ENCODE data around the gene UBA3. TPM values are rescaled to one million over a fixed set of nuclear protein-coding genes. Genes with fewer than 3 reads are reported as not detected.

UBA3 gene
- 48.3 TPM for total RNA-seq
- long read RNA-seq, transcript UBA3-201 (17 exons, 2,112 nt) = minor isoform, 15 of 74 reads
- long read RNA-seq, transcript UBA3-202 (18 exons, 2,154 nt) = major isoform, 35 of 74 reads
- long read RNA-seq, partial matches to known transcripts = 9 of 74 reads
- long read RNA-seq, other reads (novel, unspliced or antisense) = 14 of 74 reads

GRCh38 chr3:69080233-69080920, at the start of gene UBA3:
TSS of gene UBA3 (minus strand) at chr3:69080365. CDS start at chr3:69080353, 12 bp downstream.
- TF ChIP-seq CTCF (IDR thresholded peaks at IDR 0.05) = no peak
- Histone ChIP-seq H3K27ac (peak within 1 kb of the TSS; percentile 88), H3K27me3 (ENCODE audit: low read depth) (no peaks in the 10 kb centered on the region), H3K4me3 (peak within 1 kb of the TSS; percentile 93), H3K4me1 (peaks cover 64% of the 10 kb centered on the region), H3K9me3 (no peaks in the 10 kb centered on the region), H3K36me3 (peaks cover 10% of the 10 kb centered on the region)
- intact Hi-C loops (cut with DNase I) = no loop called here
- DNase-seq = peak; percentile 95
- peak; percentile 87 to 93 for ATAC-seq

- no peaks in the 10 kb centered on the region for H3K27me3 ChIP-seq (ENCODE audit: low read depth)
- H3K4me1 ChIP-seq = no peaks in the 10 kb centered on the region
- H3K9me3 ChIP-seq = no peaks in the 10 kb centered on the region
- no peak overlapping the region for H3K27ac ChIP-seq
- no peak for ATAC-seq
- intact Hi-C loops (cut with DNase I) = no loop called here
- DNase-seq = no peak
- no peak for TF ChIP-seq CTCF (IDR thresholded peaks at IDR 0.05)
- H3K4me3 ChIP-seq = no peak overlapping the region
- H3K36me3 ChIP-seq = no peaks in the 10 kb centered on the region
Measured at GRCh38 chr3:69129531-69129930, 49.4 kb upstream of the UBA3 start.

GRCh38 chr3:69128509-69128908, 48.3 kb upstream of the UBA3 start:
- intact Hi-C loops (cut with DNase I) = no loop called here

GRCh38 chr3:69126999-69127398, 46.8 kb upstream of the UBA3 start:
- Histone ChIP-seq H3K9me3 (no peaks in the 10 kb centered on the region), H3K36me3 (no peaks in the 10 kb centered on the region), H3K27ac (no peak overlapping the region), H3K4me1 (no peaks in the 10 kb centered on the region), H3K4me3 (no peak overlapping the region), H3K27me3 (ENCODE audit: low read depth) (no peaks in the 10 kb centered on the region)
- ATAC-seq (no peak), DNase-seq (no peak)
- intact Hi-C loops (cut with DNase I) = no loop called here
- no peak for TF ChIP-seq CTCF (IDR thresholded peaks at IDR 0.05)

More at GRCh38 chr3:69128509-69128908, 48.3 kb upstream of the UBA3 start:
- Histone ChIP-seq H3K4me3 (no peak overlapping the region), H3K27ac (no peak overlapping the region), H3K4me1 (no peaks in the 10 kb centered on the region), H3K9me3 (no peaks in the 10 kb centered on the region), H3K27me3 (ENCODE audit: low read depth) (no peaks in the 10 kb centered on the region), H3K36me3 (no peaks in the 10 kb centered on the region)
- TF ChIP-seq CTCF (IDR thresholded peaks at IDR 0.05) = no peak
- DNase-seq = no peak
- ATAC-seq = no peak

- Histone ChIP-seq H3K36me3 (no peaks in the 10 kb centered on the region), H3K9me3 (no peaks in the 10 kb centered on the region), H3K27ac (no peak overlapping the region), H3K4me1 (no peaks in the 10 kb centered on the region), H3K27me3 (ENCODE audit: low read depth) (no peaks in the 10 kb centered on the region), H3K4me3 (no peak overlapping the region)
- intact Hi-C loops (cut with DNase I) = no loop called here
- no peak for ATAC-seq
- no peak for DNase-seq
- TF ChIP-seq CTCF (IDR thresholded peaks at IDR 0.05) = no peak
Measured at GRCh38 chr3:69126216-69126615, 46.1 kb upstream of the UBA3 start.
